SK-N-SH treated with all-trans-retinoic acid at 6 μM for 48 hours (cell line): ENCODE data around the gene TRABD.

Source experiments
- GLIS3 ChIP-seq: fragments of 250-450 bp; sonication (Bioruptor Pico); IDR thresholded peaks from 2 replicates; pipeline ENCODE4 v1.5.0; 2020; ENCODE audit warnings: mild to moderate bottlenecking, moderate library complexity
- ISL1 ChIP-seq: fragments of 250-450 bp; sonication (Bioruptor Pico); IDR thresholded peaks from 2 replicates; pipeline ENCODE4 v2.1.2; 2022; ENCODE audit warnings: mild to moderate bottlenecking, moderate library complexity
- OSR1 ChIP-seq: fragments of 250-450 bp; sonication (Bioruptor Pico); IDR thresholded peaks from 2 replicates; pipeline ENCODE4 v1.8.0; 2022; ENCODE audit warnings: moderate library complexity, mild to moderate bottlenecking, inconsistent platforms
- TSHZ2 ChIP-seq: fragments of 250-450 bp; sonication (Bioruptor Pico); IDR thresholded peaks from 2 replicates; pipeline ENCODE4 v1.5.0; 2020; ENCODE audit warnings: mild to moderate bottlenecking, moderate library complexity
- ZFP30 ChIP-seq: fragments of 450-650 bp; formaldehyde crosslinking; IDR thresholded peaks from 2 replicates; pipeline ENCODE4 v1.5.0; 2022; ENCODE audit warnings: mild to moderate bottlenecking, moderate library complexity

- TF ChIP-seq TSHZ2 (CRISPR knock-in tag) (no peak), ZFP30 (CRISPR knock-in tag) (no peak), OSR1 (CRISPR knock-in tag) (no peak), GLIS3 (CRISPR knock-in tag) (no peak), ISL1 (CRISPR knock-in tag) (no peak)
Observed at GRCh38 chr22:50162391-50162956, 23.2 kb upstream of the TRABD start.
